AG04450 (cell line): ENCODE data around the gene CTBP2. TPM values are rescaled to one million over a fixed set of nuclear protein-coding genes. Genes with fewer than 3 reads are reported as not detected.

Source experiments
- CTCF ChIA-PET: fragments of 300-600, 350-600 bp; formaldehyde crosslinking; extraction: SDS; loops from one replicate; lab custom pipeline; 2022; ENCODE audit warnings: antibody characterized with exemption, inconsistent platforms; lab: Charles Lee
- POLR2A ChIA-PET: fragments of 350-600 bp; formaldehyde crosslinking; extraction: SDS; loops from one replicate; lab custom pipeline; 2021; ENCODE audit warnings: antibody characterized with exemption, inconsistent platforms; lab: Yijun Ruan, JAX
- DNase-seq: peaks from one replicate; pipeline ENCODE4 v3.0.0-alpha.2; 2011; ENCODE audit warnings: low read depth, low spot score
- H3K27ac ChIP-seq: one replicate; pipeline ENCODE4 v1.5.1; 2012; ENCODE audit warnings: low read depth, low read length, control low read depth
- H3K27me3 ChIP-seq: one replicate; pipeline ENCODE4 v1.6.0; 2012; ENCODE audit warnings: low read length; ENCODE audit not compliant: control insufficient read depth, insufficient read depth
- H3K4me3 ChIP-seq: 2 replicates; pipeline ENCODE4 v1.5.1; 2011; ENCODE audit warnings: mild to moderate bottlenecking, low read depth, low read length, control low read depth
- H3K9me3 ChIP-seq: 2 replicates; pipeline ENCODE4 v1.5.1; 2012; ENCODE audit warnings: low read length; ENCODE audit not compliant: control insufficient read depth, insufficient read depth
- CTCF ChIP-seq: IDR thresholded peaks from 2 replicates; pipeline ENCODE4 v1.5.1; 2011; ENCODE audit warnings: low read depth, low read length, control low read depth, inconsistent platforms
- polyA plus RNA-seq: library from polyadenylated mRNA; depleted of rRNA; stranded (reverse); fragments of >200 nt; gene quantifications from 2 replicates; pipeline ENCODE4 v1.2.3, GENCODE V29; 2011

The CTBP2 gene
- polyA plus RNA-seq, 1 experiment: 52.5 TPM

- no peaks in the 10 kb centered on the region; the same call in 1 of the 2 replicates for H3K9me3 ChIP-seq
- H3K4me3 ChIP-seq: no peak overlapping the region
- no peak for DNase-seq
- CTCF ChIA-PET: interaction anchor here (1.5 kb wide), 1 partner anchor 9 kb away, joined by 4 read pairs; no protein-coding TSS in a partner anchor
- H3K27ac ChIP-seq: no peak overlapping the region
- no peak for TF ChIP-seq CTCF
- POLR2A ChIA-PET: no interaction called here
- no peaks in the 10 kb centered on the region for H3K27me3 ChIP-seq
Observed at GRCh38 chr10:125116652-125117310, 43.6 kb downstream of the CTBP2 start.

- ChIA-PET CTCF (interaction anchor here (1.5 kb wide), 1 partner anchor 9 kb away, joined by 4 read pairs; no protein-coding TSS in a partner anchor), POLR2A (interaction anchor here (0.5 kb wide), 1 partner anchor 23 kb away, joined by 3 read pairs; no protein-coding TSS in a partner anchor)
- H3K27me3 ChIP-seq: no peaks in the 10 kb centered on the region
- no peak overlapping the region for H3K4me3 ChIP-seq
- no peak for TF ChIP-seq CTCF
- H3K27ac ChIP-seq: no peak overlapping the region
- no peaks in the 10 kb centered on the region; the same call in 1 of the 2 replicates for H3K9me3 ChIP-seq
- DNase-seq: no peak
Observed at GRCh38 chr10:125116041-125116649, 44.2 kb downstream of the CTBP2 start.

GRCh38 chr10:125115409-125115808 is 45.0 kb downstream of the CTBP2 start:
- TF ChIP-seq CTCF: no peak
- ChIA-PET POLR2A (no interaction called here), CTCF (no interaction called here)
- no peaks in the 10 kb centered on the region; the same call in 1 of the 2 replicates for H3K9me3 ChIP-seq
- H3K27ac ChIP-seq: no peak overlapping the region
- no peaks in the 10 kb centered on the region for H3K27me3 ChIP-seq
- no peak overlapping the region for H3K4me3 ChIP-seq
- no peak for DNase-seq

- no peak overlapping the region for H3K4me3 ChIP-seq
- H3K27me3 ChIP-seq: no peaks in the 10 kb centered on the region
- no peak for DNase-seq
- H3K27ac ChIP-seq: no peak overlapping the region
- H3K9me3 ChIP-seq: no peaks in the 10 kb centered on the region; the same call in 1 of the 2 replicates
- TF ChIP-seq CTCF: no peak
- CTCF ChIA-PET: interaction anchor here (1.5 to 1.6 kb wide), 2 partner anchors 53 to 66 kb away, joined by 3 to 5 read pairs; no protein-coding TSS in a partner anchor
- POLR2A ChIA-PET: no interaction called here
Observed at GRCh38 chr10:125114761-125115391, 45.5 kb downstream of the CTBP2 start.
